GM12878 (cell line): ENCODE results near the gene PEX6.

Experiments
- ASH2L ChIP-seq: fragments of 300-600, 200-600 bp; sonication (generic); IDR thresholded peaks from 2 replicates; pipeline ENCODE4 v1.6.1; 2017; ENCODE audit warnings: low read depth, mild to moderate bottlenecking, borderline replicate concordance
- ATF7 ChIP-seq: fragments of 450-650 bp; IDR thresholded peaks from 2 replicates; pipeline ENCODE4 v1.6.1; 2016; ENCODE audit warnings: low read depth, mild to moderate bottlenecking
- BCLAF1 ChIP-seq: fragments of 450-650 bp; IDR thresholded peaks from 2 replicates; pipeline ENCODE4 v1.6.1; 2017; ENCODE audit warnings: antibody characterized with exemption, mild to moderate bottlenecking, moderate library complexity
- CTCF ChIP-seq, 3 experiments: IDR thresholded peaks in 2 of 3; conservative IDR thresholded peaks in 1 of 3; 2 replicates each; pipeline ENCODE4 v1.5.1; 2011; ENCODE audit warnings: low read depth in 3 of 3, low read length in 3 of 3, mild to moderate bottlenecking in 3 of 3, control low read depth in 2 of 3, moderate library complexity in 2 of 3, inconsistent platforms in 1 of 3, mixed read lengths in 1 of 3; ENCODE audit not compliant: control insufficient read depth in 2 of 3, insufficient read depth in 1 of 3; ENCODE audit errors: extremely low read depth in 1 of 3
- EZH2 ChIP-seq: IDR thresholded peaks from 2 replicates; pipeline ENCODE4 v1.6.1; 2012; ENCODE audit warnings: low read depth, mild to moderate bottlenecking, control low read depth, inconsistent platforms, low read length, borderline replicate concordance; ENCODE audit not compliant: control insufficient read depth
- HCFC1 ChIP-seq: fragments of 150-350 bp; IDR thresholded peaks from 2 replicates; pipeline ENCODE4 v1.6.1; 2014; ENCODE audit warnings: low read length
- JUND ChIP-seq: IDR thresholded peaks from 2 replicates; pipeline ENCODE4 v1.6.1; 2012; ENCODE audit warnings: low read depth, mild to moderate bottlenecking, low read length, improper control_type of control experiment, moderate library complexity
- PKNOX1 ChIP-seq: fragments of 450-650 bp; IDR thresholded peaks from 2 replicates; pipeline ENCODE4 v1.6.1; 2016; ENCODE audit warnings: mild to moderate bottlenecking
- POLR2A ChIP-seq: IDR thresholded peaks from 2 replicates; pipeline ENCODE4 v1.6.1; 2011; ENCODE audit warnings: low read depth, mild to moderate bottlenecking, low read length
- POU2F2 ChIP-seq: IDR thresholded peaks from 3 replicates; pipeline ENCODE4 v1.6.1; 2011; ENCODE audit warnings: low read depth, mild to moderate bottlenecking, low read length, borderline replicate concordance
- SMARCA5 ChIP-seq: fragments of 450-650 bp; IDR thresholded peaks from 2 replicates; pipeline ENCODE4 v1.6.1; 2017; ENCODE audit warnings: mild to moderate bottlenecking
- TAF1 ChIP-seq: IDR thresholded peaks from 2 replicates; pipeline ENCODE4 v1.6.1; 2011; ENCODE audit warnings: mild to moderate bottlenecking, low read depth, low read length, borderline replicate concordance

- no peak for TF ChIP-seq PKNOX1
- TF ChIP-seq POLR2A, result no peak
- TF ChIP-seq EZH2, result no peak
- TF ChIP-seq SMARCA5, result no peak
- no peak for TF ChIP-seq BCLAF1
- TF ChIP-seq HCFC1, result no peak
- TF ChIP-seq ATF7, result no peak
- no peak for TF ChIP-seq JUND
- TF ChIP-seq TAF1, result no peak
- no peak for TF ChIP-seq ASH2L
- TF ChIP-seq POU2F2, result no peak
- TF ChIP-seq CTCF (IDR thresholded peaks at IDR 0.05 in 2 of 3, conservative IDR thresholded peaks at IDR 0.05 in 1 of 3; ENCODE audit: control insufficient read depth in 2 of 3, extremely low read depth in 1 of 3, insufficient read depth in 1 of 3, low read depth in 3 of 3, low read length in 3 of 3), result peak; percentile 47 to 62 (median 56); a peak in 5 of 6 replicates
Measured at GRCh38 chr6:43009124-43009523, 30.1 kb upstream of the PEX6 start.
